GM10266 (cell line): ENCODE results near the gene ZPLD1.

Experiments used
- DNase-seq: peaks from one replicate; pipeline ENCODE4 v3.0.0; 2012; ENCODE audit errors: extremely low spot score
- TF ChIP-seq, protein P1 (sequence below): IDR thresholded peaks from 2 replicates; pipeline ENCODE4 v1.5.1; 2012; ENCODE audit warnings: mild to moderate bottlenecking, low read depth; ENCODE audit not compliant: control insufficient read depth, insufficient read depth; ENCODE audit errors: missing control alignments

The ZPLD1 gene

DNA sequence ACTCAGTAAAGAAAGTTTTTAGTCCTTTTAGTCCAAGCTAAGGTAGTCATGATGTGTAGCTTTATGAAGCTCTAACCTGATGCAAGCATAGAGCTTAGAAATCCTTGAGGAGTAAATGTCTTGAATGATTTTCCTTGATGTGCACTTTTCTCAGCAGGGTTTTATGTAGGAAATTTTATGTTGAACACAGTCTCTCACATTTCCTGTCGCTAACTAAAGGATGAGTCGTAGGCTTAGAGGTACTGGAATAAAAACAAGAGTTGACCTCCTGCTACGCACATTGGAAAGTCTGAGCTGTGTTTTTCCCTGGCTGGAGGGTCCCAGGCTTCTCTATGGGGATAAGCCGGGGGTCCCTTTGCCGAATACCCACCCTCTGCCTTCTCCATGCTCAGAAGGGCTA lies 34.7 kb upstream of the ZPLD1 start:
- no peak for DNase-seq
- TF ChIP-seq, protein P1, sequence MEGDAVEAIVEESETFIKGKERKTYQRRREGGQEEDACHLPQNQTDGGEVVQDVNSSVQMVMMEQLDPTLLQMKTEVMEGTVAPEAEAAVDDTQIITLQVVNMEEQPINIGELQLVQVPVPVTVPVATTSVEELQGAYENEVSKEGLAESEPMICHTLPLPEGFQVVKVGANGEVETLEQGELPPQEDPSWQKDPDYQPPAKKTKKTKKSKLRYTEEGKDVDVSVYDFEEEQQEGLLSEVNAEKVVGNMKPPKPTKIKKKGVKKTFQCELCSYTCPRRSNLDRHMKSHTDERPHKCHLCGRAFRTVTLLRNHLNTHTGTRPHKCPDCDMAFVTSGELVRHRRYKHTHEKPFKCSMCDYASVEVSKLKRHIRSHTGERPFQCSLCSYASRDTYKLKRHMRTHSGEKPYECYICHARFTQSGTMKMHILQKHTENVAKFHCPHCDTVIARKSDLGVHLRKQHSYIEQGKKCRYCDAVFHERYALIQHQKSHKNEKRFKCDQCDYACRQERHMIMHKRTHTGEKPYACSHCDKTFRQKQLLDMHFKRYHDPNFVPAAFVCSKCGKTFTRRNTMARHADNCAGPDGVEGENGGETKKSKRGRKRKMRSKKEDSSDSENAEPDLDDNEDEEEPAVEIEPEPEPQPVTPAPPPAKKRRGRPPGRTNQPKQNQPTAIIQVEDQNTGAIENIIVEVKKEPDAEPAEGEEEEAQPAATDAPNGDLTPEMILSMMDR: no peak

DNA sequence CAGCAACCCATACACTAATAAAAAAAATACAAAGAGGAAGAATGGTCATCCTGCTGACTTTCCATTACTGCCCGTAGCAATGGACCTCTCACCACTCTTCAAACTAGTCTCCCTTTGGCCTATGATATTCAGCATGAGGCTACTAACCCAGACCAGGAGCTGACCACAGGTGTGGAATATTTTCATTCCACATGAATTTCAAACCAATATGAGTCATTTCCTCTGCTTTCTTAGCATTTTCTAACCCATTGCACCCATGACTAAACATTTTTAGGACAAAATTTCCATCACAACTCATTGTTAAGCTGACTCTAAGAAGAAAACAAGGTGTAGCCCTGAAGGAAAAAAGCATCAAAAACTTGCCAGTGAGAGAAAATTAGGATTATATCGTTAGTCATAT lies 34.0 kb upstream of the ZPLD1 start:
- no peak for DNase-seq
- TF ChIP-seq, protein P1: no peak

DNA sequence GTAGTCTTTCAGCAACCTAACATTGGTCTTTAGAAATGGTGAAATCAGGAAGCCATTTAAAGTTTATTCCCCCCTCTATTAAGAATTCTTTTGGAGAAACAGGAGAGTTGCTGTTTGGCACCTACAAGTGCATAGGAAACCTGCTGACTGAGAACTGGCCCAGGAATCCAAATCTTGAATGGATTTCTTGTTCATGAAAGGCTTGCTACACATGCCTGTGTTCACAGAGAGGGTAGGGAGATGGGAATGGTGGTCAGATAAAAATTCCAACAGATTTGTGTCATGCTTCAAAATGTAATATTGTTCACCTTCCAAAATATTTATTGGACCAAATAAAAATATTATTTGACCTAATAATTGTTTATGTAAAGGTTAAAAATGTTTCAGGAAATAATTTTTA lies 24.2 kb upstream of the ZPLD1 start:
- TF ChIP-seq, protein P1: no peak
- no peak for DNase-seq

DNA sequence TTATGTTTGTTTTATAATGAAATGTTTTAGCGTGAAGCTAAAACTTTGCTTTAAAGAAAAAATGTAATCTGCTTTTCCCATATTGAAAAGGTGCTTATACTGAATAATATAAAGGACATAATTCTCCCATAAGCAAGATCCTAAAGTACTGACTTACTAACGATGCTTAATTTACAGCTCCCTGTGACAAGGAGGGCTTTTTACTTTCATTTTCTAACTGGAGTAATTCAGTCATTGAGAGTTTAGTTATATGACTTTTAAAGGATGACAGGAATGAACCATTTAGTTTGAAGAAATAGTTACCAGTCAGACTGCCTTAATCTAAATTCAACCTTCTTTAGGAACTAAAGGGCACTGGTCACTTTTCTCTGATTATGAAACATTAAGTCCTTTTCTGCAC lies 19.3 kb upstream of the ZPLD1 start:
- peak; percentile 8 for DNase-seq

DNA sequence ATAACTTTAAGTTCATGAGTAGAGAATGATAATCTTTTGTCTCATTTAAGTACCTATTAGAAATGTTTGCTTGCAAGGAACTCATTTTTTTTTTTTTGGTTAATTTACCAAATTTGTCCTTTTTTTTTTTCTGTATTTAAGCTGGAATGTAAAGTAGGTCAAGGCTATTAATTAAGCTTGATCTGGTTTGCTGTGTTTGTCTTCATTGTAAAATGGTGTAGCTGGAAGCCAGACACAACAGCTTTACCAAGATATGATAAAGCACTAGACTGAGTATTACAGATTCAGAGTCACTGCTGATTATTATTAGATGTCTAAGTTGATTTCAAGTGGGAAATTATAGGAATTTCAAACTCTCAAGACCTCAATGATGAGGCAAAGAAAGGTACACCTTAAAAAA lies 15.0 kb upstream of the ZPLD1 start:
- no peak for DNase-seq
- TF ChIP-seq, protein P1: no peak

More for the DNA sequence above, 19.3 kb upstream of the ZPLD1 start:
- TF ChIP-seq, protein P1: no peak

DNA sequence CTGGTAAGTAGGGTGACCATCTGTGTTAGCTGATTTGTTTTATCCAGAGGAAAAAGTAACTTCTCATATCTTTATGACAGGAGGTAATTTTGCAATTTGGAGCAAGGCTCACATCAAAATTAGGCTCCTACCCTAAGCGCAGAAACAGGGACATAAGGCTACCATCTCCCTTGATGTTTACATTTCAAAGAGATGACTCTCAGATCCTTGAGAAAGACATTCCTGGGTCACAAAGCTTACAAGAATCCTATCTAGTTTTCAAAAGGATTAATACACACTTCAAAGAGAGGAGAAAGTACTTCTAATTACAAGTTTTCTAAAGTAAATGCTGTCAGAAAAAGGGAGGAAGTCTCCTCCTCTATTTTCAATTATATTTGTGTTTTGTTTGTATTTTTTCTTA lies 7.0 kb downstream of the ZPLD1 start:
- DNase-seq: no peak
- TF ChIP-seq, protein P1: no peak

DNA sequence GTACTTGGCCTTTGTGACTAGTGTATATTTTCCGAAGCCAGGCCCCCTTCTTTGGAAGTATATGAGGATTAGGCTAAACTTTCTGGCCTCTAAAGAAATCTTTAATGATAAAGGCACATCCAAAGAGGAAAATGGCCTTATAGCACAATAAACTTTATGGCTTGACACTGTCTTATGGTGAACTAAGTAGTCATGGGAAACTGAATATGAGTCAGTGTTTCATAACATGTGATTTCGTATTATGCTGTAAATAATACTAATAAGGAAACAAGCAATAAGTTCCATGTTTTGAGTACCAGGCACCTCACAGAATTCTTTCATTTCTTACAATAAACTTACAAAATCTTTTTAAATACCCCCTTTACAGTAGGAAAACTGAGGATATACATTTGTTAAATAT lies 8.2 kb downstream of the ZPLD1 start:
- TF ChIP-seq, protein P1: no peak
- DNase-seq: no peak
